IMR-90 (cell line): ENCODE results near the gene FBLN1. TPM values are rescaled to one million over a fixed set of nuclear protein-coding genes. Genes with fewer than 3 reads are reported as not detected.

Experiments used
- ATAC-seq: fragments of 200-7000 bp; cut with Tn5 transposase; 2 replicates; pipeline ENCODE4 v1.9.1; 2020; ENCODE audit warnings: low read depth, mild to moderate bottlenecking, moderate library complexity
- BruUV-seq: library from RNA; stranded (reverse); fragments of 400-500 nt; replicated peaks from 2 replicates; lab custom pipeline; 2021; lab: Mats Ljungman, UMichigan
- CTCF ChIA-PET: fragments of 300-600 bp; formaldehyde crosslinking; extraction: SDS; loops from one replicate; lab custom pipeline; 2021; ENCODE audit warnings: antibody characterized with exemption; lab: Yijun Ruan, JAX
- POLR2A ChIA-PET: fragments of 300-600 bp; sonication (Branson Sonifier 250); formaldehyde crosslinking; loops from one replicate; lab custom pipeline; 2022; ENCODE audit warnings: antibody characterized with exemption; ENCODE audit not compliant: unreplicated experiment; lab: Charles Lee
- DNase-seq: peaks from one replicate; pipeline ENCODE4 v3.0.0; 2013
- H2AFZ ChIP-seq: replicated peaks from 2 replicates; pipeline ENCODE3; 2013; ENCODE audit warnings: low read length, mild to moderate bottlenecking; ENCODE audit not compliant: poor library complexity
- H2AK5ac ChIP-seq: 2 replicates; pipeline ENCODE4 v1.6.1; 2013; ENCODE audit warnings: low read depth, low read length, inconsistent platforms
- H2AK9ac ChIP-seq: replicated peaks from 2 replicates; pipeline ENCODE3; 2013; ENCODE audit warnings: mild to moderate bottlenecking, low read depth, low read length, moderate library complexity; ENCODE audit not compliant: poor library complexity
- H2BK120ac ChIP-seq: 2 replicates; pipeline ENCODE4 v1.6.1; 2013; ENCODE audit warnings: low read depth, low read length, inconsistent platforms
- H2BK15ac ChIP-seq: 3 replicates; pipeline ENCODE4 v1.6.1; 2013; ENCODE audit warnings: low read depth, low read length, inconsistent platforms
- H2BK20ac ChIP-seq: 2 replicates; pipeline ENCODE4 v1.6.1; 2013; ENCODE audit warnings: low read depth, mild to moderate bottlenecking, inconsistent platforms, low read length, moderate library complexity
- H2BK5ac ChIP-seq: 2 replicates; pipeline ENCODE4 v1.6.1; 2013; ENCODE audit warnings: mild to moderate bottlenecking, low read depth, low read length, inconsistent platforms; ENCODE audit not compliant: poor library complexity, severe bottlenecking
- H3K14ac ChIP-seq: replicated peaks from 2 replicates; pipeline ENCODE4 v1.6.1; 2013; ENCODE audit warnings: low read depth, low read length, inconsistent platforms
- H3K18ac ChIP-seq: 2 replicates; pipeline ENCODE4 v1.6.1; 2013; ENCODE audit warnings: low read depth, low read length, control low read depth
- H3K23ac ChIP-seq: 2 replicates; pipeline ENCODE4 v1.6.1; 2013; ENCODE audit warnings: low read depth, low read length, inconsistent platforms
- H3K27ac ChIP-seq: 2 replicates; pipeline ENCODE4 v1.5.1; 2013; ENCODE audit warnings: mild to moderate bottlenecking, control low read depth, low read length; ENCODE audit not compliant: insufficient read depth
- H3K27me3 ChIP-seq: 2 replicates; pipeline ENCODE4 v1.6.1; 2013; ENCODE audit warnings: low read length; ENCODE audit not compliant: control insufficient read depth, insufficient read depth
- H3K36me3 ChIP-seq: 2 replicates; pipeline ENCODE4 v1.6.1; 2013; ENCODE audit warnings: low read length, mixed read lengths; ENCODE audit not compliant: control insufficient read depth, insufficient read depth
- H3K4ac ChIP-seq: 2 replicates; pipeline ENCODE4 v1.6.1; 2013; ENCODE audit warnings: low read depth, low read length, inconsistent platforms
- H3K4me1 ChIP-seq: 2 replicates; pipeline ENCODE4 v1.6.1; 2013; ENCODE audit warnings: low read length, mixed read lengths; ENCODE audit not compliant: control insufficient read depth, insufficient read depth
- H3K4me2 ChIP-seq: 2 replicates; pipeline ENCODE4 v1.6.1; 2013; ENCODE audit warnings: low read depth, mild to moderate bottlenecking, control low read depth, low read length, moderate library complexity
- H3K4me3 ChIP-seq: 2 replicates; pipeline ENCODE4 v1.5.1; 2013; ENCODE audit warnings: low read depth, mild to moderate bottlenecking, control low read depth, low read length, moderate library complexity; ENCODE audit not compliant: insufficient read depth
- H3K56ac ChIP-seq: 2 replicates; pipeline ENCODE4 v1.6.1; 2013; ENCODE audit warnings: low read length, inconsistent platforms; ENCODE audit not compliant: insufficient read depth; ENCODE audit errors: extremely low read depth
- H3K79me1 ChIP-seq, 2 experiments: 2 replicates each; pipeline ENCODE4 v1.6.1; 2013; ENCODE audit warnings: low read length in 2 of 2, inconsistent platforms in 1 of 2, low read depth in 1 of 2
- H3K9ac ChIP-seq: 2 replicates; pipeline ENCODE4 v1.6.1; 2013; ENCODE audit warnings: low read depth, low read length, control low read depth
- H3K9me1 ChIP-seq: 2 replicates; pipeline ENCODE4 v1.6.1; 2013; ENCODE audit warnings: low read length, inconsistent platforms; ENCODE audit not compliant: insufficient read depth
- H3K9me3 ChIP-seq: 2 replicates; pipeline ENCODE4 v1.6.1; 2013; ENCODE audit warnings: low read length; ENCODE audit not compliant: control insufficient read depth, insufficient read depth
- H4K20me1 ChIP-seq: 2 replicates; pipeline ENCODE4 v1.6.1; 2013; ENCODE audit warnings: low read length, inconsistent platforms; ENCODE audit not compliant: insufficient read depth
- H4K5ac ChIP-seq: 2 replicates; pipeline ENCODE4 v1.6.1; 2013; ENCODE audit warnings: mild to moderate bottlenecking, low read depth, low read length, control low read depth
- H4K8ac ChIP-seq, 2 experiments: 2 replicates each; pipeline ENCODE4 v1.6.1; 2013; ENCODE audit warnings: low read depth in 2 of 2, low read length in 2 of 2, control low read depth in 1 of 2, inconsistent platforms in 1 of 2
- H4K91ac ChIP-seq: 2 replicates; pipeline ENCODE4 v1.6.1; 2013; ENCODE audit warnings: low read depth, low read length, inconsistent platforms; ENCODE audit not compliant: insufficient read depth
- BHLHE40 ChIP-seq: fragments of 150-350 bp; IDR thresholded peaks from 2 replicates; pipeline ENCODE4 v1.6.1; 2016; ENCODE audit warnings: mild to moderate bottlenecking, low read depth, low read length
- CEBPB ChIP-seq: IDR thresholded peaks from 2 replicates; pipeline ENCODE4 v1.6.1; 2012; ENCODE audit warnings: low read depth, low read length, improper control_type of control experiment
- CHD1 ChIP-seq: IDR thresholded peaks from 2 replicates; pipeline ENCODE4 v1.6.1; 2012; ENCODE audit warnings: low read depth, low read length, improper control_type of control experiment
- FOS ChIP-seq: fragments of 150-350 bp; IDR thresholded peaks from 2 replicates; pipeline ENCODE4 v1.6.1; 2016; ENCODE audit warnings: low read depth, low read length
- MAFK ChIP-seq: IDR thresholded peaks from 2 replicates; pipeline ENCODE4 v1.6.1; 2012; ENCODE audit warnings: low read depth, low read length, improper control_type of control experiment
- MAZ ChIP-seq: IDR thresholded peaks from 2 replicates; pipeline ENCODE4 v1.6.1; 2012; ENCODE audit warnings: low read depth, mild to moderate bottlenecking, low read length, improper control_type of control experiment, moderate library complexity, borderline replicate concordance
- MXI1 ChIP-seq: IDR thresholded peaks from 2 replicates; pipeline ENCODE4 v1.6.1; 2012; ENCODE audit warnings: low read depth, mild to moderate bottlenecking, low read length, moderate library complexity, borderline replicate concordance
- NFE2L2 ChIP-seq: fragments of 150-350 bp; IDR thresholded peaks from 2 replicates; pipeline ENCODE4 v1.6.1; 2016; ENCODE audit warnings: low read depth, mild to moderate bottlenecking, low read length
- POLR2A ChIP-seq: IDR thresholded peaks from 2 replicates; pipeline ENCODE4 v1.6.1; 2012; ENCODE audit warnings: mild to moderate bottlenecking, low read depth, low read length
- RAD21 ChIP-seq: IDR thresholded peaks from 2 replicates; pipeline ENCODE4 v1.6.1; 2012; ENCODE audit warnings: low read length, improper control_type of control experiment
- RCOR1 ChIP-seq: IDR thresholded peaks from 2 replicates; pipeline ENCODE4 v1.6.1; 2012; ENCODE audit warnings: mild to moderate bottlenecking, low read length, improper control_type of control experiment; ENCODE audit not compliant: insufficient replicate concordance
- RFX5 ChIP-seq: IDR thresholded peaks from 2 replicates; pipeline ENCODE4 v1.8.0; 2012; ENCODE audit warnings: low read depth, mild to moderate bottlenecking, low read length, moderate library complexity
- SMC3 ChIP-seq: fragments of 150-350 bp; IDR thresholded peaks from 2 replicates; pipeline ENCODE4 v1.6.1; 2016; ENCODE audit warnings: low read depth, mild to moderate bottlenecking, antibody characterized with exemption, low read length, moderate library complexity
- WGBS, 2 experiments: methylation state at CpG; one replicate each; pipeline versions ENCODE4 v1.1.5 to v1.1.7; 2013; ENCODE audit warnings: missing lambda C conversion rate in 2 of 2; ENCODE audit not compliant: insufficient read length in 1 of 2; ENCODE audit errors: extremely low coverage in 2 of 2; 5-methylcytosine and 5-hydroxymethylcytosine counted together
- dilution Hi-C: fragments of 300-500 bp; cut with HindIII; formaldehyde crosslinking; loops from one replicate; pipeline ENCODE4 v1.14.3; 2018; ENCODE audit warnings: low sequenced_read_pairs; ENCODE audit not compliant: unreplicated experiment
- in situ Hi-C: fragments of 300-500 bp; cut with MboI; formaldehyde crosslinking; loops from 3 replicates; pipeline ENCODE4 v1.14.3; 2019; ENCODE audit warnings: low sequenced_read_pairs, inconsistent platforms, mixed read lengths
- intact Hi-C: fragments of 100-400 bp; cut with micrococcal nuclease; formaldehyde crosslinking; loops from 2 replicates; pipeline ENCODE4 v1.10.0; 2022
- polyA plus RNA-seq, 3 experiments: library from polyadenylated mRNA; depleted of rRNA; stranded (reverse); fragments of >200 nt; gene quantifications; 2 replicates each; pipeline ENCODE4 v1.2.3, GENCODE V29; 2012; ENCODE audit warnings: low replicate concordance in 1 of 3
- total RNA-seq: library from RNA; depleted of rRNA; stranded (reverse); fragments of >200 nt; gene quantifications from 2 replicates; pipeline ENCODE4 v1.2.3, GENCODE V29; 2012
- TF ChIP-seq, protein P1 (sequence below): fragments of 150-350 bp; IDR thresholded peaks from 2 replicates; pipeline ENCODE4 v1.6.1; 2017; ENCODE audit warnings: mild to moderate bottlenecking, antibody characterized with exemption, low read length, low read depth
- TF ChIP-seq, protein P2 (sequence below): conservative IDR thresholded peaks from 2 replicates; pipeline ENCODE4 v1.5.1; 2012; ENCODE audit warnings: mild to moderate bottlenecking, low read depth, low read length, improper control_type of control experiment
- TF ChIP-seq, protein P3 (sequence below): fragments of 150-350 bp; IDR thresholded peaks from 2 replicates; pipeline ENCODE4 v1.6.1; 2016; ENCODE audit warnings: low read depth, mild to moderate bottlenecking, low read length, moderate library complexity, borderline replicate concordance

The FBLN1 gene
- total and polyA plus RNA-seq, 2 of the 4 experiments (the other 2 are of a cell fraction), result 11.3 to 87.9 TPM

DNA sequence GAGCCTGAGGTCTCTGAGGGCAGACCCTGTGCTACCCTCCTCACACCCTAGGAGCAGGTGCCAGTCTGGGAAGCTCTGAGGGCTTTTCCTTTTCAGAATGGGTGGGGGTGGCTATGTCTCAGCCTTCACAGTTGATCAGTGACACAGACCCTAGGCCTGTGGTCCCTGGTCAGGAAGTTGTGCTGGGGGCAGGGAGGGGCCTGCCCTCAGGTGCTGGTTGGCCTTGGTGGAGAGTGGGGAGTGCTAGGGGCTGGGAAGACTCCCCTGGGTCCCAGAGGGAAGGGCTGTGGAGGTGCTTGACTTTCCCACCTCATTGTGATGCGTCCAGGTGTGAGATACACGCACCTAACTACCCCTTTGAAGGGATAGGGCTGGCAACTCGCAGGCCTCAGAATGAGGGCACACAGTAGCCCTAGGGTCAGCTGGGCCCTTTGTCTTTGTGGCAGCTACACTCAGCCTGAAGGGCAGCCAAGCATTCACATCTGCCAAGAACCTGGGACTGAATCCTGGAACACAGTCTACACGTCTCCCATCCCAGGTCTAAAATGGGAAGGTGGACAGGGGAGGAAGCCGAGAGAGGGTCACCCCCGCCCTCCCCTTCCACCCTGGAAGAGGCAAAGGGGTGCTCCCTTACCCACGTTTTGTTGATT is 137.7 kb downstream of the FBLN1 start:
- Histone ChIP-seq H2AK9ac (no peak overlapping the region), H2BK5ac (no peak overlapping the region), H3K79me1 (no peaks in the 10 kb centered on the region), H3K9me1 (0 out of 2 replicates have a peak, but pooled peaks cover 5% of the 10 kb centered on the region), H4K91ac (no peak overlapping the region), H4K8ac (no peak overlapping the region), H2BK15ac (no peak overlapping the region), H3K36me3 (no peaks in the 10 kb centered on the region), H3K4me3 (no peak overlapping the region), H3K4ac (no peak overlapping the region), H3K27me3 (peaks cover 39% of the 10 kb centered on the region), H3K9me3 (no peaks in the 10 kb centered on the region), H3K4me1 (peaks cover under 1% of the 10 kb centered on the region; the same call in 1 of the 2 replicates), H3K56ac (no peak overlapping the region), H2BK20ac (no peak overlapping the region), H4K20me1 (no peaks in the 10 kb centered on the region), H3K18ac (no peak overlapping the region), H2AK5ac (no peak overlapping the region), H3K9ac (no peak overlapping the region), H3K23ac (no peak overlapping the region), H3K14ac (no peak overlapping the region), H2BK120ac (no peak overlapping the region), H2AFZ (no peak overlapping the region), H3K27ac (no peak overlapping the region), H3K4me2 (no peak overlapping the region), H4K5ac (no peak overlapping the region)
- no TSS peak for BruUV-seq
- ChIA-PET POLR2A (no interaction called here), CTCF (interaction anchor here (0.5 to 0.6 kb wide), 2 partner anchors 46 to 323 kb away, joined by 3 read pairs; no protein-coding TSS in a partner anchor)
- intact Hi-C loops (no loop called here), dilution Hi-C loops (no loop called here), in situ Hi-C loops (loop anchor here (5.0 to 10.0 kb wide), 2 partner anchors 224 to 342 kb away; no protein-coding TSS in a partner anchor)
- TF ChIP-seq, protein P1, sequence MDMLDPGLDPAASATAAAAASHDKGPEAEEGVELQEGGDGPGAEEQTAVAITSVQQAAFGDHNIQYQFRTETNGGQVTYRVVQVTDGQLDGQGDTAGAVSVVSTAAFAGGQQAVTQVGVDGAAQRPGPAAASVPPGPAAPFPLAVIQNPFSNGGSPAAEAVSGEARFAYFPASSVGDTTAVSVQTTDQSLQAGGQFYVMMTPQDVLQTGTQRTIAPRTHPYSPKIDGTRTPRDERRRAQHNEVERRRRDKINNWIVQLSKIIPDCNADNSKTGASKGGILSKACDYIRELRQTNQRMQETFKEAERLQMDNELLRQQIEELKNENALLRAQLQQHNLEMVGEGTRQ, result no peak
- TF ChIP-seq MXI1 (no peak), CHD1 (no peak), BHLHE40 (no peak), RFX5 (no peak), MAFK (no peak), POLR2A (no peak), FOS (no peak), SMC3 (no peak), NFE2L2 (no peak), MAZ (no peak), CEBPB (no peak), RCOR1 (no peak), RAD21 (no peak)
- TF ChIP-seq, protein P2, sequence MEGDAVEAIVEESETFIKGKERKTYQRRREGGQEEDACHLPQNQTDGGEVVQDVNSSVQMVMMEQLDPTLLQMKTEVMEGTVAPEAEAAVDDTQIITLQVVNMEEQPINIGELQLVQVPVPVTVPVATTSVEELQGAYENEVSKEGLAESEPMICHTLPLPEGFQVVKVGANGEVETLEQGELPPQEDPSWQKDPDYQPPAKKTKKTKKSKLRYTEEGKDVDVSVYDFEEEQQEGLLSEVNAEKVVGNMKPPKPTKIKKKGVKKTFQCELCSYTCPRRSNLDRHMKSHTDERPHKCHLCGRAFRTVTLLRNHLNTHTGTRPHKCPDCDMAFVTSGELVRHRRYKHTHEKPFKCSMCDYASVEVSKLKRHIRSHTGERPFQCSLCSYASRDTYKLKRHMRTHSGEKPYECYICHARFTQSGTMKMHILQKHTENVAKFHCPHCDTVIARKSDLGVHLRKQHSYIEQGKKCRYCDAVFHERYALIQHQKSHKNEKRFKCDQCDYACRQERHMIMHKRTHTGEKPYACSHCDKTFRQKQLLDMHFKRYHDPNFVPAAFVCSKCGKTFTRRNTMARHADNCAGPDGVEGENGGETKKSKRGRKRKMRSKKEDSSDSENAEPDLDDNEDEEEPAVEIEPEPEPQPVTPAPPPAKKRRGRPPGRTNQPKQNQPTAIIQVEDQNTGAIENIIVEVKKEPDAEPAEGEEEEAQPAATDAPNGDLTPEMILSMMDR, result no peak
- TF ChIP-seq, protein P3, sequence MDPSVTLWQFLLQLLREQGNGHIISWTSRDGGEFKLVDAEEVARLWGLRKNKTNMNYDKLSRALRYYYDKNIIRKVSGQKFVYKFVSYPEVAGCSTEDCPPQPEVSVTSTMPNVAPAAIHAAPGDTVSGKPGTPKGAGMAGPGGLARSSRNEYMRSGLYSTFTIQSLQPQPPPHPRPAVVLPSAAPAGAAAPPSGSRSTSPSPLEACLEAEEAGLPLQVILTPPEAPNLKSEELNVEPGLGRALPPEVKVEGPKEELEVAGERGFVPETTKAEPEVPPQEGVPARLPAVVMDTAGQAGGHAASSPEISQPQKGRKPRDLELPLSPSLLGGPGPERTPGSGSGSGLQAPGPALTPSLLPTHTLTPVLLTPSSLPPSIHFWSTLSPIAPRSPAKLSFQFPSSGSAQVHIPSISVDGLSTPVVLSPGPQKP, result no peak
- 24% methylated on average over 3 of the region's 7 CpGs; no CpG with 5 or more reads in 1 of the 2 experiments for WGBS, 2 experiments
- DNase-seq, result no peak
- no peak for ATAC-seq
